Muscle of leg (tissue), 11 donors: ENCODE results near the gene KCNMB3. TPM values are rescaled to one million over a fixed set of nuclear protein-coding genes. Genes with fewer than 3 reads are reported as not detected.
"Not testable (repeated sequence)": the region's sequence is repeated elsewhere in the genome, so short reads cannot be mapped to it uniquely, and the experiment has no call there.

Experiments used
- DNase-seq: peaks from one replicate; pipeline ENCODE4 v3.0.0; 2013
- H3K27ac ChIP-seq: one replicate; pipeline ENCODE4 v1.5.1; 2013; ENCODE audit warnings: mild to moderate bottlenecking, low read length, control low read depth
- H3K27me3 ChIP-seq: one replicate; pipeline ENCODE4 v1.6.1; 2013; ENCODE audit warnings: low read length; ENCODE audit not compliant: control insufficient read depth, insufficient read depth
- H3K36me3 ChIP-seq: one replicate; pipeline ENCODE4 v1.6.1; 2013; ENCODE audit warnings: low read length; ENCODE audit not compliant: control insufficient read depth, insufficient read depth
- H3K4me1 ChIP-seq: one replicate; pipeline ENCODE4 v1.6.1; 2013; ENCODE audit warnings: low read length; ENCODE audit not compliant: control insufficient read depth, insufficient read depth
- H3K4me3 ChIP-seq: one replicate; pipeline ENCODE4 v1.5.1; 2013; ENCODE audit warnings: low read length, control low read depth
- H3K9me3 ChIP-seq: replicated peaks from 2 replicates; pipeline ENCODE4 v1.6.1; 2013; ENCODE audit warnings: low read depth, low read length; ENCODE audit not compliant: control insufficient read depth
- WGBS: methylation state at CpG from one replicate; pipeline ENCODE4 v1.1.5; 2013; ENCODE audit warnings: missing lambda C conversion rate; ENCODE audit not compliant: insufficient coverage; 5-methylcytosine and 5-hydroxymethylcytosine counted together
- polyA plus RNA-seq, 8 donors: library from polyadenylated mRNA; unstranded; fragments of 120-200 nt; gene quantifications; one replicate each; pipeline versions ENCODE4 v1.2.1 to v1.2.3, GENCODE V29; 2013; ENCODE audit warnings: inconsistent platforms in 1 of 8, low replicate concordance in 1 of 8; ENCODE audit not compliant: insufficient read length in 8 of 8, insufficient read depth in 1 of 8
- total RNA-seq: library from RNA; stranded (reverse); fragments of 120-200 nt; gene quantifications from one replicate; pipeline ENCODE4 v1.2.4, GENCODE V29; 2013

KCNMB3 gene
- total and polyA plus RNA-seq, 9 donors, result 1.7 to 4.9 (median 4.1) TPM

DNA sequence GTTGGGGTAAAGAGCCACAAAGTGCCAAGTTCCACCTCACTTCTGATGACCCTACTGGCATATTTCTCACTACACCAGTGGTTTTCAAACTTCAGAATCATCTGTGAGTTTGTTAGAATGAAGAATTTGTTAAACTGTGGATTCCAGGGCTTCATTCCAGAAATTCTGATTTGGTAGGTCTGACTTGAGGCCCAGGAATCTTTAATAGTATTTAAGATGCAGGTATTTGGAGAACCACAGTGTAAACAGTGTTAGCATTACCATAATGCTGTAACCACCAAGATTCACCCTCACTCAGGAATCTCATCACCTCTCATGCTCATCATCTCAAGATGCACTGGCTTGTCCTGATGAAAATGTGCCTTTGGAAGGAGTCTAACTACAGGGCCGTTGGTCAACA, 6.0 kb downstream of the KCNMB3 start:
- Histone ChIP-seq H3K9me3 (no peaks in the 10 kb centered on the region), H3K27me3 (no peaks in the 10 kb centered on the region), H3K36me3 (peaks cover 2% of the 10 kb centered on the region), H3K27ac (no peak overlapping the region), H3K4me3 (no peak overlapping the region), H3K4me1 (no peaks in the 10 kb centered on the region)
- WGBS, result no CpG with 5 or more reads among the region's 1 CpG
- DNase-seq, result no peak

DNA sequence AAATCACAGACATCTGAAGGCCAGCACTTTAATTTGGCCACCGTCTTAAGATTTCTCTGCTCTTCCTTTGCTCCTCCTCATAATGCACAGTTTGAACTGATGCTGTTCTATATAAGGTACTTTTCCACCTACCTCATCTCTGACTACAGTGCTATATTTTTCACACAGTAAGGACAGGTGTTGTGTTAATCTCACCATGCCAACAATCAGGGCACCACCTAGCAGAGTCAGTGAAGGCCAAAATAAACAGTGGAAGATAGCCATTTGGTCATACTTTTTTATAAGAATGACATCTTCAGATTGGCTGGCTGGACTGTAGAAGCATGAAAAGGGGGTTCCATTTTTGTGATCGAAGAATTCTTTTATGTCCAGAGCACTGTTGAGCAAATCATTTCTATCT, 8.1 kb downstream of the KCNMB3 start:
- H3K27me3 ChIP-seq, H3K4me1 ChIP-seq, H3K36me3 ChIP-seq, H3K27ac ChIP-seq, DNase-seq, H3K9me3 ChIP-seq, H3K4me3 ChIP-seq: not testable (repeated sequence)
- WGBS, result no CpG with 5 or more reads among the region's 2 CpGs

DNA sequence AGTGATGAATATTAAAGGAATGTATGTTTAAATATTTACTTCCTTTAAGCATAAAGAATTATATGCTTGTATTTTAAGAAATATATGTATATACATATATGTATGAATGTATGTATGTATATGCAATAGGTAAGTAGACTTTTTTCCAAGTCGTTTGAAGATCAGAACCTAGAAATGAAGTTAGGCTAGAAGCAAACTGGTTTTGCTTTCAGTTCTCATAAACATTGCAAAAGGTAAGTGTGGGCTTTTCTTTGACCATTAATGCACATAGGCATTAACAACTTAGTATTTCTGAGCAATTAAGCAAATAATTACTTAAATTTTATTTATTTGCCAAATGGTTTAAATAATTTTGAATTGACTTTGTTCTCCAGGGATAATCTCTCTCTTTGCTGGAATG, 10.6 kb downstream of the KCNMB3 start:
- H3K36me3 ChIP-seq, H3K9me3 ChIP-seq, H3K4me3 ChIP-seq, H3K27ac ChIP-seq, DNase-seq, H3K4me1 ChIP-seq, H3K27me3 ChIP-seq: not testable (repeated sequence)
- no CpG with 5 or more reads among the region's 1 CpG for WGBS

DNA sequence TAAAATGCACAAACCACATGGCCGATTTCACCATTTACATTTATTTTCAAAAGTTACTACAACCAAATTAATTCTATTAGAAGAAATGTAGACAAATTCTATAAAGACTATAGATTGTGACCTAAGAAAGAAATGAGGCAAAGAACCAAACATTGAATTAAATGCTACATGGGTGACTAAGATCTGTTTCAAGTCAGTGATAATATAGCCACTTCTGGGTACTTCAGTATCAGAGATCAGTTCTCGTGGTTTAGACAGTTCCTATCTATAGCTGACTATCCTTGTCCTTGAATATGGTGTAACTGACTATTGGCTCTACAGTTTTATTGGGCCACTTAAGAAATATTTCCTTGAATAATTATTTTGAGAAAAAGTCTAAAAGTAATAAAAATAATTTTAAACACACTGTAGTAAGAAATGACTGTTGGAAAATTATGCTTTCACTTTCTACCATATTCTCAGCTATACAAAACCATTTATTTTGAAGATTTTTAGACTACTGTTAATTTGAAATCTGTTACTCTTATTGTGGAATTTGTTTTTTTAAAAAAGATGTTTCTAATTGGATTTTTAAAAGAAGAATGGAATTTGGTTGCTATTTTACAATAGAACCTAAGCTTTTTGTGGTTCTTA, 14.1 kb downstream of the KCNMB3 start:
- WGBS, result no CpG with 5 or more reads among the region's 2 CpGs
- Histone ChIP-seq H3K36me3 (no peaks in the 10 kb centered on the region), H3K27me3 (no peaks in the 10 kb centered on the region), H3K4me3 (no peak overlapping the region), H3K4me1 (no peaks in the 10 kb centered on the region), H3K9me3 (no peaks in the 10 kb centered on the region), H3K27ac (no peak overlapping the region)
- no peak for DNase-seq

DNA sequence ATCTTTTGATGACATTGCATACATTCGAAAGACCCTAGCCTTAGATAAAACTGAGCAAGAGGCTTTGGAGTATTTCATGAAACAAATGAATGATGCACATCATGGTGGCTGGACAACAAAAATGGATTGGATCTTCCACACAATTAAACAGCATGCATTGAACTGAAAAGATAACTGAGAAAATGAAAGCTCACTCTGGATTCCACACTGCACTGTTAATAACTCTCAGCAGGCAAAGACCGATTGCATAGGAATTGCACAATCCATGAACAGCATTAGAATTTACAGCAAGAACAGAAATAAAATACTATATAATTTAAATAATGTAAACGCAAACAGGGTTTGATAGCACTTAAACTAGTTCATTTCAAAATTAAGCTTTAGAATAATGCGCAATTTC, 16.7 kb downstream of the KCNMB3 start:
- no peak for DNase-seq
- Histone ChIP-seq H3K9me3 (no peaks in the 10 kb centered on the region), H3K27me3 (no peaks in the 10 kb centered on the region), H3K27ac (no peak overlapping the region), H3K36me3 (peaks cover 8% of the 10 kb centered on the region), H3K4me1 (no peaks in the 10 kb centered on the region), H3K4me3 (no peak overlapping the region)
- WGBS, result 100% methylated on average over 1 of the region's 4 CpGs

DNA sequence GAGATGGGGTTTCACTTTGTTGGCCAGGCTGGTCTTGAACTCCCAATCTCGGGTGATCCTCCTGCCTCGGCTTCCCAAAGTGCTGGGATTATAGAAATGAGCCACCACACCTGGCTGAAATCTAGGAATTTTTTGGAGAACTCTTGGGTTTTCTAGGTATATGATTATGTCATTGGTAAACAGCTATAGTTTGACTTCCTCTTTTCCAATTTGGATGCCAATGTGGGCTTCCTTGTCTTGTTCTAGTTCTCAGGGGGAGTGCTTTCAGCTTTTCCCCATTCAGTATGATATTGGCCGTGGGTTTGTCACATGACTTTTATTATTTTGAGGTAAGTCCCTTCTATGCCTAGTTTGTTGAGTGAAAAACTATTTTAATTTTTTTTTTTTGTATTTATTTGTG, 17.9 kb downstream of the KCNMB3 start:
- Histone ChIP-seq H3K9me3 (no peaks in the 10 kb centered on the region), H3K36me3 (peaks cover 8% of the 10 kb centered on the region), H3K4me1 (no peaks in the 10 kb centered on the region), H3K4me3 (no peak overlapping the region), H3K27me3 (no peaks in the 10 kb centered on the region), H3K27ac (no peak overlapping the region)
- 100% methylated on average over 2 of the region's 3 CpGs for WGBS
- DNase-seq, result no peak

DNA sequence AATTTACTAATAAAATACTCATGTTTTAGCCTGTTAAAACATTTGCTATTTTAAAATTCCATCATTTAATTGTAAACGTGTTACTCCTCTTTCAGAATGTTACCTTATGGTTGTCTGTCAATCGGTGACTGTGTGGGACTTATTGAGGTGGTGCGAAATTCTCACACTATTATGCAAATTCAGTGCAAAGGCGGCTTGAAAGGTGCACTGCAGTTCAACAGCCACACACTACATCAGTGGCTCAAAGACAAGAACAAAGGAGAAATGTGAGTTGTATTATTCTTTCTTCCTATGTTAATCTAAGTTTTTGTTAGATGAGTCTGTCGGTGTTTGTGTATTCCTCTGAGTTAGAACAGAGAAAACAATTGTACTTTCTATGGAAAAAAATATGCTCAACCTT, 21.7 kb downstream of the KCNMB3 start:
- H3K27me3 ChIP-seq, result no peaks in the 10 kb centered on the region
- no CpG with 5 or more reads among the region's 5 CpGs for WGBS
- H3K27ac ChIP-seq, result no peak overlapping the region
- H3K4me3 ChIP-seq, result no peak overlapping the region
- H3K9me3 ChIP-seq, result no peaks in the 10 kb centered on the region
- DNase-seq, result no peak
- H3K36me3 ChIP-seq, result peaks cover 8% of the 10 kb centered on the region
- H3K4me1 ChIP-seq, result no peaks in the 10 kb centered on the region

DNA sequence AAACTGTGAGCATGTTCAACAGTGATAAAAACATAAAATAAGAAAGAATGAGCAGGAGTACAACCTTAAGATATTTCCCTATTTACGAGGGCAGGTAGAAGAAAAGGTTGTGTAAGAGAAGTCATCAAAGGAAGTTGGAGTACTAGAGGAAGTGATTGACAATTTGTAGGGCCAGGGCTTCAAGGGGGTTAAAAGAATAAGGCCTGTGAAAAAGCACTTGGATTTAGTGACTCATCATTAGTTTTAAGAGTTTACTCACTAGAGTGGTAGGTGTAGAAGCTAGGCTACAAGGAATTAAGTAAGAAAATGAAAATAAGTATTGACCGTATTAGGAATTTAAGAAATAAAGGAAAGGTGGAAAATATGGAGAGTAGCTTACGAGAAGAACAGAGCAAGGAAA, 23.6 kb downstream of the KCNMB3 start:
- WGBS, result 86% methylated on average over 1 of the region's 3 CpGs
- Histone ChIP-seq H3K4me3 (no peak overlapping the region), H3K27ac (no peak overlapping the region), H3K9me3 (no peaks in the 10 kb centered on the region), H3K4me1 (no peaks in the 10 kb centered on the region), H3K27me3 (no peaks in the 10 kb centered on the region), H3K36me3 (peaks cover 8% of the 10 kb centered on the region)
- no peak for DNase-seq

DNA sequence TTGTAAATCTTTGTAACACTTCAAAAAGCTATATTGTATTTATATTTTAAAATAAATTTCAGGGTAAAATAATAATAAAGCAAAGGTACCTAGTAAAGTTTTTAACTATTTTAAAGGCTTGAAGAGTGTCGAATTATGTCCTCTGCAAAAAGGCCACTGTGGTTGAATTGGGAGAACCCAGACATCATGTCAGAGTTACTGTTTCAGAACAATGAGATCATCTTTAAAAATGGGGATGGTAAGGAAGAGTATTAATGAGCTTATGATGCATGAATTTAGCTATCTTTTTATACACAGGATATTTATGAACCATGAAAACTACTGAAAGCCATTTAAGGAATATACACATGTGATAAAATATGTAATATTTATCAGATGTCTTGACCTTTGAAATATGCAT, 26.3 kb downstream of the KCNMB3 start:
- H3K36me3 ChIP-seq, result no peaks in the 10 kb centered on the region
- H3K9me3 ChIP-seq, result no peaks in the 10 kb centered on the region
- no peaks in the 10 kb centered on the region for H3K4me1 ChIP-seq
- peak; percentile 3 for DNase-seq
- no peaks in the 10 kb centered on the region for H3K27me3 ChIP-seq
- WGBS, result 100% methylated on average over 1 of the region's 1 CpG
- H3K27ac ChIP-seq, result no peak overlapping the region
- H3K4me3 ChIP-seq, result no peak overlapping the region

DNA sequence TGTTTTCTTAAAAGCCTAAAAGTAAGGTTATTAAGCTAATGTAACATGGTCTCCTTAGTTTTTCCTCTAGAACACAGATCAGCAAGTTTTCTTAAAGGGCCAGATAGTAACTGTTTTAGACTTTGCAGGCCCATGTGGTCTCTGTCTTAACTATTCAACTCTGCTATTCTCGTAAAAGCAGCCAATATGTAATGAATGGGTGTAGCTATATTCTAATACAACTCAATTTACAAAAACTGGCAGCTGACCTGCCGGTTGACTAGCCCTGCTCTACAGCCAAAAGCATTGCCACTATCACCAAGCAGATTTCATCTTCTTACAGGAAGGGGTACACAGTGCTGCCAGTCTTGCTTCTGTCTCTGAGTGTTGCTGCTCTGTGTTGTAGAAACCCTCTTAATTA, 27.4 kb downstream of the KCNMB3 start:
- H3K27me3 ChIP-seq, result no peaks in the 10 kb centered on the region
- DNase-seq, result no peak
- H3K4me1 ChIP-seq, result no peaks in the 10 kb centered on the region
- H3K4me3 ChIP-seq, result no peak overlapping the region
- 83% methylated on average over 1 of the region's 2 CpGs for WGBS
- no peaks in the 10 kb centered on the region for H3K36me3 ChIP-seq
- H3K27ac ChIP-seq, result no peak overlapping the region
- H3K9me3 ChIP-seq, result no peaks in the 10 kb centered on the region

DNA sequence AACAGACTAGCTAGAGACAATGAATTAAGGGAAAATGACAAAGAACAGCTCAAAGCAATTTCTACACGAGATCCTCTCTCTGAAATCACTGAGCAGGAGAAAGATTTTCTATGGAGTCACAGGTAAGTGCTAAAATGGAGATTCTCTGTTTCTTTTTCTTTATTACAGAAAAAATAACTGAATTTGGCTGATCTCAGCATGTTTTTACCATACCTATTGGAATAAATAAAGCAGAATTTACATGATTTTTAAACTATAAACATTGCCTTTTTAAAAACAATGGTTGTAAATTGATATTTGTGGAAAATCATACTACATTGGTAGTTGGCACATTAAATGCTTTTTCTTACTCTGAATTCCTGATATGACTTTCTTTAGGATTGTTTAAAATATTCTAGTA, 32.7 kb downstream of the KCNMB3 start:
- not testable (repeated sequence) for DNase-seq, H3K27ac ChIP-seq, H3K9me3 ChIP-seq, H3K36me3 ChIP-seq, H3K27me3 ChIP-seq, H3K4me3 ChIP-seq, H3K4me1 ChIP-seq
- WGBS, result no CpG with 5 or more reads among the region's 1 CpG
